Right lobe of liver (tissue), 6 donors: ENCODE data around the gene DBN1. TPM values are rescaled to one million over a fixed set of nuclear protein-coding genes. Genes with fewer than 3 reads are reported as not detected.

Source experiments
- ATAC-seq, 4 donors: fragments of 200-7000 bp; cut with Tn5 transposase; one replicate each; pipeline ENCODE4 v1.9.1; 2020; ENCODE audit warnings: mild to moderate bottlenecking in 4 of 4, moderate library complexity in 4 of 4
- DNase-seq, 3 donors: peaks; one replicate each; pipeline ENCODE4 v3.0.0-alpha.2; 2020
- H3K27ac ChIP-seq, 3 donors: fragments of 200-600 bp; one replicate each; pipeline ENCODE4 v1.8.0; 2022
- H3K27me3 ChIP-seq, 2 donors: fragments of 200-600 bp; one replicate each; pipeline ENCODE4 v1.8.0; 2022
- H3K36me3 ChIP-seq, 4 donors: fragments of 200-600 bp; sonication (generic) in 1 of 4; one replicate each; pipeline versions ENCODE4 v1.5.1 to v1.8.0; 2017 to 2022; ENCODE audit warnings: control low read depth in 1 of 4
- H3K4me1 ChIP-seq, 4 donors: fragments of 200-600 bp; sonication (generic) in 1 of 4; one replicate each; pipeline versions ENCODE4 v1.5.1 to v1.8.0; 2017 to 2022; ENCODE audit warnings: control low read depth in 1 of 4
- H3K4me3 ChIP-seq, 3 donors: fragments of 200-600 bp; one replicate each; pipeline ENCODE4 v1.8.0; 2022
- H3K9me3 ChIP-seq, 4 donors: fragments of 200-600 bp; sonication (generic) in 1 of 4; one replicate each; pipeline versions ENCODE4 v1.5.1 to v1.8.0; 2017 to 2022; ENCODE audit warnings: control low read depth in 1 of 4
- CTCF ChIP-seq, 4 donors: fragments of 200-600 bp in 3 of 4; fragments of 450-650 bp in 1 of 4; IDR thresholded peaks; one replicate each; pipeline versions ENCODE4 v1.5.1 to v1.8.0; 2016 to 2022; ENCODE audit warnings: antibody characterized with exemption in 4 of 4, mild to moderate bottlenecking in 2 of 4
- POLR2A ChIP-seq: fragments of 450-650 bp; IDR thresholded peaks from one replicate; pipeline ENCODE4 v1.6.1; 2017; ENCODE audit warnings: antibody characterized with exemption, mild to moderate bottlenecking
- WGBS: methylation state at CpG from one replicate; pipeline ENCODE4 v1.1.6; 2018; ENCODE audit warnings: low coverage, low lambda C conversion rate; ENCODE audit not compliant: insufficient coverage; ENCODE audit errors: missing lambda C conversion rate; 5-methylcytosine and 5-hydroxymethylcytosine counted together
- intact Hi-C, 2 donors: fragments of 100-400 bp; cut with DNase I; formaldehyde crosslinking; loops; one replicate each; pipeline versions ENCODE4 v1.11.2 to v1.14.1; 2022
- total RNA-seq, 6 experiments: library from RNA; depleted of rRNA in 2 of 6; stranded (reverse); fragments of >200 nt in 2 of 6; fragmentation: NEBNext Ultra II Directional in 3 of 6; extraction: Animal tissue kit (Norgen Biotek cat#: 25700) in 3 of 6; gene quantifications; one replicate each; pipeline versions ENCODE4 v1.1.0 to v1.2.4, GENCODE V29; 2016 to 2023
- donor health status: DM: no; HTN: yes; CAD: no.
- donor health status: DM: no; HTN: no; CAD: no.
- donor health status: DM: no; HTN: no; CAD: no.
- donor health status: DM: no; HTN: yes; CAD: no.
- donor health status: DM: no; HTN: yes; CAD: no.

The DBN1 gene
- total RNA-seq, 6 experiments from 2014 or later, result 1.1 to 4.6 (median 3.1) TPM

GRCh38 chr5:177512736-177513380 lies 39.4 kb upstream of the DBN1 start:
- Histone ChIP-seq H3K27ac (no peak overlapping the region), H3K27me3 (no peaks in the 10 kb centered on the region), H3K9me3 (no peaks in the 10 kb centered on the region), H3K36me3 (peaks cover 0 to 44% (median 11%) of the 10 kb centered on the region in 4 donors), H3K4me3 (no peak overlapping the region), H3K4me1 (peaks cover 0 to 11% (median 4%) of the 10 kb centered on the region in 4 donors)
- DNase-seq (no peak), ATAC-seq (no peak)
- TF ChIP-seq CTCF (IDR thresholded peaks at IDR 0.05) (no peak), POLR2A (no peak)
- intact Hi-C loops, result no loop called here
- WGBS, result 43% methylated on average over 6 of the region's 16 CpGs

- Histone ChIP-seq H3K36me3 (peaks cover 0 to 44% (median 11%) of the 10 kb centered on the region in 4 donors), H3K9me3 (no peaks in the 10 kb centered on the region), H3K27ac (no peak overlapping the region), H3K4me3 (no peak overlapping the region), H3K27me3 (no peaks in the 10 kb centered on the region), H3K4me1 (peaks cover 0 to 11% (median 4%) of the 10 kb centered on the region in 4 donors)
- no peak for ATAC-seq
- intact Hi-C loops, result no loop called here
- 92% methylated on average over 11 of the region's 34 CpGs for WGBS
- TF ChIP-seq POLR2A (no peak), CTCF (IDR thresholded peaks at IDR 0.05) (no peak)
- peak in 1 of 3 donors; percentile 51 for DNase-seq
Measured at GRCh38 chr5:177511796-177512675, 38.6 kb upstream of the DBN1 start.

GRCh38 chr5:177511181-177511580 lies 37.7 kb upstream of the DBN1 start:
- TF ChIP-seq CTCF (IDR thresholded peaks at IDR 0.05) (no peak), POLR2A (no peak)
- WGBS, result 74% methylated on average over 3 of the region's 5 CpGs
- Histone ChIP-seq H3K36me3 (peaks cover 0 to 44% (median 11%) of the 10 kb centered on the region in 4 donors), H3K4me3 (no peak overlapping the region), H3K4me1 (peaks cover 0 to 10% (median 3%) of the 10 kb centered on the region in 4 donors), H3K9me3 (no peaks in the 10 kb centered on the region), H3K27me3 (no peaks in the 10 kb centered on the region), H3K27ac (no peak overlapping the region)
- DNase-seq (peak in 1 of 3 donors; percentile 52), ATAC-seq (no peak)
- intact Hi-C loops, result no loop called here

GRCh38 chr5:177510567-177511053 lies 37.2 kb upstream of the DBN1 start:
- H3K27me3 ChIP-seq, result no peaks in the 10 kb centered on the region
- peaks cover 0 to 44% (median 11%) of the 10 kb centered on the region in 4 donors for H3K36me3 ChIP-seq
- no peak overlapping the region for H3K4me3 ChIP-seq
- intact Hi-C loops, result no loop called here
- WGBS, result 75% methylated on average over 8 of the region's 15 CpGs
- ATAC-seq, result peak in 3 of 4 donors; percentile 6 to 16 (median 16)
- no peaks in the 10 kb centered on the region for H3K9me3 ChIP-seq
- TF ChIP-seq CTCF (IDR thresholded peaks at IDR 0.05) (no peak), POLR2A (peak; percentile 40)
- DNase-seq, result peak in 1 of 3 donors; percentile 51
- peaks cover 0 to 4% (median under 1%) of the 10 kb centered on the region in 4 donors for H3K4me1 ChIP-seq
- peak overlapping the region in 2 of 3 donors; percentile 71 to 88 for H3K27ac ChIP-seq
